ENCODE results near the gene ROBO4.

ROBO4 gene

DNA sequence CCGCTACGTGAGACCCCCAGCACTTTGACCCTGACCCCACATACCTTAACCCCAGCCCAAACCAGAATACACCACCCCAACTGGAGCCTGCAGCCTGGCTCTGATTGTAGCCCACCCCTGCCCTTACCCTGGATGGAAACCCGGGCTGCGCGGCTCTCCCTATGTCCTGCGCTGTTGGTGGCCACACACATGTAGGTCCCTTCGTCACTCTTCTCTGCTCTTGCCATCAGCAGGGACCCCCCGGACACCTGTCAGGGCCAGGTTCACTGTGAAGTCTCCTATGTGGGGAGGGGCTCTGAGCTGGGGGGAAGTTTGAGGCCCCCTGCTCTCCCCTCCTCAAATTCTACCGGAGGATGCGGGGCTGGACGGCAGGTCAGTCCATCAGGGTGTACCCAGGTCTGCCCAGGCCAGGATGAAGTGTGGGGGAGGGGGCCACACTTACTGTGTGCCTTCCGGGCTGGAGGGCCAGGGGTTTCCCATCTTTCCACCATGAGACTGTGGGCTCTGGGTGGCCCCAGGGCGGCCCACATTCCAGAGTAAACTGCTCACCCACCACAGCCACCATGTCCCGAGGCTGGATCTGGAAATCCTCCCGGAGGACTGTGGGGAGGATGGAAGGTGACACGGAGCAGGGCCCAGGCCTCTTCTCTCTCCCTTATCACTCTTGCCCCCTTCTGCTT is 1.5 kb downstream of the ROBO4 start:
- DNase-seq (ENCODE audit: low spot score), result no peak
- no peak for TF ChIP-seq CTCF (conservative IDR thresholded peaks at IDR 0.05; ENCODE audit: low read depth)
- ChIA-PET POLR2A (ENCODE audit: low non-redundant PET) (no interaction called here), CTCF (no interaction called here)
- peak overlapping the region; percentile 98 for H3K27ac ChIP-seq

GRCh38 chr11:124895471-124895971 is 2.1 kb downstream of the ROBO4 start:
- TF ChIP-seq CTCF (conservative IDR thresholded peaks at IDR 0.05; ENCODE audit: low read depth), result no peak
- ChIA-PET POLR2A (ENCODE audit: low non-redundant PET) (no interaction called here), CTCF (interaction anchor here (0.5 kb wide), 1 partner anchor 775 kb away, joined by 3 read pairs; no protein-coding TSS in a partner anchor)
- DNase-seq (ENCODE audit: low spot score), result no peak
- H3K27ac ChIP-seq, result no peak overlapping the region; the same call in 1 of the 2 replicates

DNA sequence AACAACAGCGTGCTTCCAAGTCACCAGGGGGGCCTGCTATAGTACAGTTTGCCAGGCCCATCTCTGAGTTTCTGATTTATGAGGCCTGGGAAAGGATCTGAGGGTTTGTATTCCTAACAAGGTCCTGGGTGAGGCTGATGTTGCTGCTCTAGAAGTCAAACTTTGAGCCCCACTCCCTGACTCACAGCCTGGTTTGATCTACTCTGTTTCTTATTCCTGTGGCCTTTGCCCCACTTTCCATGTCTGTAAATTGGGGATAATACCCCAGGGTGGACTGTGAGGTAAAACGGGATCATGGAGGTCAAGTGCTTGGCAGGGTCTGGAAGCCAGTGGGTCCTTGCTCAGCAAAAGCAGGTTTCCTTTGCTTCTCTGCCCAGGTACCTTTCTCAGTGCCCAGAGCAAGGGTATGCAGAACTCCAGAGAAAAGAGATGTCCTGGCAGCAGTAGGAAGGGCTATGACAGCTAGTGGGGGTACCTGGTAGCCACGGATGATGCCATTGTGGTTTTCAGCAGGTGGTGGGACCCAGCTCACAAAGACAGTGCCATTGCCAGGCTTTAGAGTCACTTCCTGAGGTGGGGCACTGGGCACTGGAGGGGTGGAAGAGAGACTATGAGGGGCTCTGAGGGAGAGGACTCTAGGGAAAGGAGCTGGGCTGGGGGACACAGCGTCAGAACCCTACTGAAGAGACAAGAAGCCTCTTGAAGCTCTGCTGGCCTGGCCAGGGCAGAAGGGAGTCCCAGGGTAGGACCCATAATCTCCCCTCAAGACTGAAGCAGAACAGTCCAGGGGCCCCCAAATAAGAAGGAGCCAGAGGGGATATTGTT is 2.8 kb downstream of the ROBO4 start:
- no peak overlapping the region for H3K27ac ChIP-seq
- POLR2A ChIA-PET (ENCODE audit: low non-redundant PET), result no interaction called here
- DNase-seq (ENCODE audit: low spot score), result no peak
- TF ChIP-seq CTCF (conservative IDR thresholded peaks at IDR 0.05; ENCODE audit: low read depth), result no peak
- CTCF ChIA-PET, result interaction anchor here (0.5 to 0.6 kb wide), 2 partner anchors 19 to 776 kb away, joined by 3 read pairs; no protein-coding TSS in a partner anchor

GRCh38 chr11:124893781-124894401 is 3.8 kb downstream of the ROBO4 start:
- H3K27ac ChIP-seq, result no peak overlapping the region
- TF ChIP-seq CTCF (conservative IDR thresholded peaks at IDR 0.05; ENCODE audit: low read depth), result no peak
- POLR2A ChIA-PET (ENCODE audit: low non-redundant PET), result interaction anchor here (0.6 kb wide), 1 partner anchor 17 kb away, joined by 6 read pairs; no protein-coding TSS in a partner anchor
- CTCF ChIA-PET, result interaction anchor here (0.6 kb wide), 1 partner anchor 18 kb away, joined by 3 read pairs; no protein-coding TSS in a partner anchor
- DNase-seq (ENCODE audit: low spot score), result no peak

- ChIA-PET CTCF (no interaction called here), POLR2A (ENCODE audit: low non-redundant PET) (no interaction called here)
- TF ChIP-seq CTCF (conservative IDR thresholded peaks at IDR 0.05; ENCODE audit: low read depth), result no peak
- no peak for DNase-seq (ENCODE audit: low spot score)
- H3K27ac ChIP-seq, result no peak overlapping the region
Measured at GRCh38 chr11:124892750-124893454, 4.8 kb downstream of the ROBO4 start.
